HepG2 (cell line): ENCODE results near the gene HES7. TPM values are rescaled to one million over a fixed set of nuclear protein-coding genes. Genes with fewer than 3 reads are reported as not detected.

Experiments used
- ATAD3A ChIP-seq: sonication (generic); formaldehyde crosslinking; IDR thresholded peaks from 2 replicates; pipeline ENCODE4 v1.4.0; 2020; ENCODE audit warnings: missing genetic modification reagents
- CC2D1A ChIP-seq: sonication (generic); formaldehyde crosslinking; IDR thresholded peaks from 2 replicates; pipeline ENCODE4 v1.8.1; 2023; ENCODE audit warnings: mild to moderate bottlenecking, missing genetic modification reagents
- ETV5 ChIP-seq: IDR thresholded peaks from 2 replicates; pipeline ENCODE4 v1.6.1; 2018; ENCODE audit warnings: missing biosample characterization, missing genetic modification reagents, inconsistent platforms, borderline replicate concordance
- KDM2A ChIP-seq: sonication (generic); formaldehyde crosslinking; IDR thresholded peaks from 2 replicates; pipeline ENCODE4 v1.4.0; 2020; ENCODE audit warnings: low read depth, missing genetic modification reagents, borderline replicate concordance
- KLF12 ChIP-seq: sonication (generic); formaldehyde crosslinking; IDR thresholded peaks from 2 replicates; pipeline ENCODE4 v1.4.0; 2020; ENCODE audit warnings: missing genetic modification reagents, borderline replicate concordance
- LCORL ChIP-seq, 2 experiments: fragments of 450-650 bp in 1 of 2; sonication (generic) in 1 of 2; formaldehyde crosslinking in 1 of 2; IDR thresholded peaks; 2 replicates each; pipeline versions ENCODE4 v1.5.0 to v1.6.1; 2017 to 2020; ENCODE audit warnings: antibody characterized with exemption in 1 of 2, missing genetic modification reagents in 1 of 2
- MZF1 ChIP-seq: sonication (generic); formaldehyde crosslinking; IDR thresholded peaks from 2 replicates; pipeline ENCODE4 v1.8.1; 2023; ENCODE audit warnings: mild to moderate bottlenecking, missing genetic modification reagents, borderline replicate concordance
- NAIF1 ChIP-seq: sonication (generic); formaldehyde crosslinking; IDR thresholded peaks from 2 replicates; pipeline ENCODE4 v1.5.0; 2020; ENCODE audit warnings: mild to moderate bottlenecking, missing genetic modification reagents, borderline replicate concordance
- PAWR ChIP-seq: sonication (generic); formaldehyde crosslinking; IDR thresholded peaks from 2 replicates; pipeline ENCODE4 v1.4.0; 2020; ENCODE audit warnings: missing genetic modification reagents, mild to moderate bottlenecking, borderline replicate concordance
- POLR2A ChIP-seq, 2 experiments: IDR thresholded peaks; 2 replicates each; pipeline ENCODE4 v1.6.1; 2011; ENCODE audit warnings: low read depth in 2 of 2, low read length in 2 of 2, mild to moderate bottlenecking in 1 of 2, moderate library complexity in 1 of 2; ENCODE audit not compliant: insufficient read depth in 1 of 2
- SOX13 ChIP-seq, 3 experiments: fragments of 450-650 bp in 1 of 3; sonication (generic) in 1 of 3; formaldehyde crosslinking in 1 of 3; IDR thresholded peaks in 2 of 3; conservative IDR thresholded peaks in 1 of 3; 2 replicates each; pipeline versions ENCODE4 v1.5.0 to v1.6.1; 2016 to 2020; ENCODE audit warnings: antibody characterized with exemption in 1 of 3, mild to moderate bottlenecking in 1 of 3, missing compliant biosample characterization in 1 of 3, missing genetic modification reagents in 1 of 3, moderate library complexity in 1 of 3
- SP1 ChIP-seq, 2 experiments: fragments of 450-650 bp in 1 of 2; sonication (generic) in 1 of 2; formaldehyde crosslinking in 1 of 2; IDR thresholded peaks; 2 replicates each; pipeline versions ENCODE4 v1.4.0 to v1.6.1; 2016 to 2020; ENCODE audit warnings: missing genetic modification reagents in 1 of 2
- SP2 ChIP-seq: sonication (generic); formaldehyde crosslinking; IDR thresholded peaks from 2 replicates; pipeline ENCODE4 v1.5.1; 2020; ENCODE audit warnings: mild to moderate bottlenecking, missing genetic modification reagents
- SPEN ChIP-seq: sonication (generic); formaldehyde crosslinking; IDR thresholded peaks from 2 replicates; pipeline ENCODE4 v1.5.1; 2020; ENCODE audit warnings: low read depth, mild to moderate bottlenecking, missing genetic modification reagents
- TARDBP ChIP-seq: sonication (generic); formaldehyde crosslinking; IDR thresholded peaks from 2 replicates; pipeline ENCODE4 v1.8.0; 2022; ENCODE audit warnings: mild to moderate bottlenecking, missing genetic modification reagents
- ZFX ChIP-seq: sonication (generic); formaldehyde crosslinking; IDR thresholded peaks from 2 replicates; pipeline ENCODE4 v1.4.0; 2020; ENCODE audit warnings: mild to moderate bottlenecking, low read depth, missing genetic modification reagents, moderate library complexity
- ZNF709 ChIP-seq: sonication (generic); formaldehyde crosslinking; IDR thresholded peaks from 2 replicates; pipeline ENCODE4 v1.5.0; 2020; ENCODE audit warnings: mild to moderate bottlenecking, missing genetic modification reagents
- ZNF780A ChIP-seq: sonication (generic); formaldehyde crosslinking; IDR thresholded peaks from 2 replicates; pipeline ENCODE4 v1.8.0; 2022; ENCODE audit warnings: mild to moderate bottlenecking, missing genetic modification reagents, moderate library complexity
- ZSCAN30 ChIP-seq: sonication (generic); formaldehyde crosslinking; IDR thresholded peaks from 2 replicates; pipeline ENCODE4 v1.5.0; 2020; ENCODE audit warnings: mild to moderate bottlenecking, missing genetic modification reagents
- ZSCAN31 ChIP-seq: sonication (generic); formaldehyde crosslinking; IDR thresholded peaks from 2 replicates; pipeline ENCODE4 v1.5.0; 2020; ENCODE audit warnings: low read depth, mild to moderate bottlenecking, missing genetic modification reagents
- polyA plus RNA-seq, 8 experiments: library from polyadenylated mRNA; depleted of rRNA in 3 of 8; stranded (reverse) in 7 of 8; unstranded in 1 of 8; fragments of >200 nt; fragmentation: Illumina TruSeq in 4 of 8; extraction: Trizol in 4 of 8; gene quantifications; 2 replicates each; pipeline versions ENCODE4 v1.2.1 to v1.2.3, GENCODE V29; 2011 to 2016; ENCODE audit warnings: low read depth in 4 of 8, missing spikeins in 1 of 8, mixed read lengths in 1 of 8; ENCODE audit not compliant: insufficient read depth in 1 of 8
- total RNA-seq, 5 experiments: library from RNA; depleted of rRNA; stranded (reverse); fragments of >200 nt; fragmentation: Illumina TruSeq; extraction: Trizol; gene quantifications; 2 replicates each; pipeline ENCODE4 v1.2.3, GENCODE V29; 2016; ENCODE audit warnings: low read depth in 1 of 5
- TF ChIP-seq, protein P1 (sequence below): sonication (generic); formaldehyde crosslinking; IDR thresholded peaks from 2 replicates; pipeline ENCODE4 v1.9.0; 2022; ENCODE audit warnings: missing genetic modification reagents, mild to moderate bottlenecking, borderline replicate concordance
- TF ChIP-seq, protein P2 (sequence below): sonication (generic); formaldehyde crosslinking; IDR thresholded peaks from 2 replicates; pipeline ENCODE4 v1.5.1; 2020; ENCODE audit warnings: mild to moderate bottlenecking, missing genetic modification reagents
- TF ChIP-seq, protein P3 (sequence below): sonication (generic); formaldehyde crosslinking; IDR thresholded peaks from 2 replicates; pipeline ENCODE4 v1.8.0; 2022; ENCODE audit warnings: mild to moderate bottlenecking, missing genetic modification reagents, moderate library complexity

HES7 gene
- total and polyA plus RNA-seq, 2 of the 13 experiments (the other 11 are each of a cell fraction or from before 2014, with no cell fraction given), result not detected

DNA sequence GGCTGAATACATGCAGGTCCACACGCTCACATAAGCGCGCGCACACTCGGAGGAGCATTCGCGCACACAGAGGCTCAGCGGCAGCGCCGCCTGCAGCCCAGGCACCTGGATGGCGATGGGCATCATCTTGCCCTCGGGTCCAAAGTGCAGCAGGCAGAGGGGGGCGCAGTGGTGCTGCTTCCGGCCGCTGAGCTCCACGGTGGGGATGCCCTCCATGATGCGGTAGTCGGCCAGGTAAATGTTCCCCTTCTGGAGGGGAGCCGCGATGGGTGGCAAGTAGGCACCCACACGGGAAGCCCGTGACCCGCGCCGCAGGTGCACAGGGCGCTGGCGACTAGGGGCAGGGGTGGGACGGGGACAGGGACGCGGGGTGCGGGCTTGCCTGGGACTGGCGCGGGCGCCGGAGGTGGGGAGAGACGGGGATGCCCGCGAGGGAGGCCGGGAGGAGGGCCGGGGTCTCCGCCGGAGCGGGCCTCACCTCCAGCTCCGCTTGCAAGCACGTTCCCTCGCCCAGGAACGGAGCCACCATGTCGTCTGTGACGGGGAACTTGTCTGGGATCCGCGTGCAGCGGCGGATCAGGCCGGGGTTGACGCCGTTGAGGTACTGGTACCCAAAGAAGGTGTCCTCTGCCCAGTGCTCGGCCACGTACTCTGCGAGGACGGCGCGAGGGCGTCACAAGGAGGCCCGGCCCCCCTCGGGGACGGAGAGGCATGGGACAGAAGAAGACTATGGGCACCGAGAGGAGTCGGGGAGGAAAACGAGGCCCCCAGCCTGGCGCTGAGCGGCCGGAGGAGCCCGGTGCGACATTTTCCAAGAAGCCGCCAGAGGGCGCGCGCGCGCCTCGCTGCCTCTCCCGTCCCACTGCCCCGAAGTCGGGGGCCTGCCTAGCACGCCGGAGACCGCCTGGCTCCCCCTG lies 44.4 kb downstream of the HES7 start (continued):
- peak; percentile 61 for TF ChIP-seq ZSCAN31
- no peak for TF ChIP-seq LCORL (IDR thresholded peaks at IDR 0.05)
- TF ChIP-seq LCORL (CRISPR knock-in tag; IDR thresholded peaks at IDR 0.05), result no peak; the same call in 1 of the 2 replicates
- TF ChIP-seq POLR2A (IDR thresholded peaks at IDR 0.05; ENCODE audit: insufficient read depth in 1 of 2, low read depth in 2 of 2, low read length in 2 of 2), result no peak
- TF ChIP-seq ZNF709 (CRISPR knock-in tag), result no peak
- no peak for TF ChIP-seq SP1 (IDR thresholded peaks at IDR 0.05)
- 0 out of 2 replicates have a peak, but pooled peaks have one; percentile 8 for TF ChIP-seq SP1 (CRISPR knock-in tag; IDR thresholded peaks at IDR 0.05)
- TF ChIP-seq ATAD3A (CRISPR knock-in tag), result no peak
- TF ChIP-seq, protein P1, sequence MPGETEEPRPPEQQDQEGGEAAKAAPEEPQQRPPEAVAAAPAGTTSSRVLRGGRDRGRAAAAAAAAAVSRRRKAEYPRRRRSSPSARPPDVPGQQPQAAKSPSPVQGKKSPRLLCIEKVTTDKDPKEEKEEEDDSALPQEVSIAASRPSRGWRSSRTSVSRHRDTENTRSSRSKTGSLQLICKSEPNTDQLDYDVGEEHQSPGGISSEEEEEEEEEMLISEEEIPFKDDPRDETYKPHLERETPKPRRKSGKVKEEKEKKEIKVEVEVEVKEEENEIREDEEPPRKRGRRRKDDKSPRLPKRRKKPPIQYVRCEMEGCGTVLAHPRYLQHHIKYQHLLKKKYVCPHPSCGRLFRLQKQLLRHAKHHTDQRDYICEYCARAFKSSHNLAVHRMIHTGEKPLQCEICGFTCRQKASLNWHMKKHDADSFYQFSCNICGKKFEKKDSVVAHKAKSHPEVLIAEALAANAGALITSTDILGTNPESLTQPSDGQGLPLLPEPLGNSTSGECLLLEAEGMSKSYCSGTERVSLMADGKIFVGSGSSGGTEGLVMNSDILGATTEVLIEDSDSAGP, result peak; percentile 24
- TF ChIP-seq PAWR (CRISPR knock-in tag), result no peak
- no peak for TF ChIP-seq SOX13 (IDR thresholded peaks at IDR 0.05)
- peak in 1 of 2 experiments; percentile 8; a peak in 1 of 4 replicates for TF ChIP-seq SOX13 (CRISPR knock-in tag; conservative IDR thresholded peaks at IDR 0.05 in 1 of 2, IDR thresholded peaks at IDR 0.05 in 1 of 2)
- peak; percentile 44; the same call in 1 of the 2 replicates for TF ChIP-seq ZFX
- TF ChIP-seq ETV5 (CRISPR knock-in tag), result peak; percentile 94
- no peak for TF ChIP-seq KLF12 (CRISPR knock-in tag)
- TF ChIP-seq MZF1 (CRISPR knock-in tag), result no peak
- TF ChIP-seq NAIF1 (CRISPR knock-in tag), result no peak
- TF ChIP-seq SP2 (CRISPR knock-in tag), result no peak
- 0 out of 2 replicates have a peak, but pooled peaks have one; percentile 26 for TF ChIP-seq ZNF780A (CRISPR knock-in tag)
- no peak for TF ChIP-seq TARDBP (CRISPR knock-in tag)
- TF ChIP-seq ZSCAN30 (CRISPR knock-in tag), result no peak
- no peak for TF ChIP-seq CC2D1A (CRISPR knock-in tag)
- TF ChIP-seq KDM2A (CRISPR knock-in tag), result peak; percentile 21
- TF ChIP-seq, protein P2, sequence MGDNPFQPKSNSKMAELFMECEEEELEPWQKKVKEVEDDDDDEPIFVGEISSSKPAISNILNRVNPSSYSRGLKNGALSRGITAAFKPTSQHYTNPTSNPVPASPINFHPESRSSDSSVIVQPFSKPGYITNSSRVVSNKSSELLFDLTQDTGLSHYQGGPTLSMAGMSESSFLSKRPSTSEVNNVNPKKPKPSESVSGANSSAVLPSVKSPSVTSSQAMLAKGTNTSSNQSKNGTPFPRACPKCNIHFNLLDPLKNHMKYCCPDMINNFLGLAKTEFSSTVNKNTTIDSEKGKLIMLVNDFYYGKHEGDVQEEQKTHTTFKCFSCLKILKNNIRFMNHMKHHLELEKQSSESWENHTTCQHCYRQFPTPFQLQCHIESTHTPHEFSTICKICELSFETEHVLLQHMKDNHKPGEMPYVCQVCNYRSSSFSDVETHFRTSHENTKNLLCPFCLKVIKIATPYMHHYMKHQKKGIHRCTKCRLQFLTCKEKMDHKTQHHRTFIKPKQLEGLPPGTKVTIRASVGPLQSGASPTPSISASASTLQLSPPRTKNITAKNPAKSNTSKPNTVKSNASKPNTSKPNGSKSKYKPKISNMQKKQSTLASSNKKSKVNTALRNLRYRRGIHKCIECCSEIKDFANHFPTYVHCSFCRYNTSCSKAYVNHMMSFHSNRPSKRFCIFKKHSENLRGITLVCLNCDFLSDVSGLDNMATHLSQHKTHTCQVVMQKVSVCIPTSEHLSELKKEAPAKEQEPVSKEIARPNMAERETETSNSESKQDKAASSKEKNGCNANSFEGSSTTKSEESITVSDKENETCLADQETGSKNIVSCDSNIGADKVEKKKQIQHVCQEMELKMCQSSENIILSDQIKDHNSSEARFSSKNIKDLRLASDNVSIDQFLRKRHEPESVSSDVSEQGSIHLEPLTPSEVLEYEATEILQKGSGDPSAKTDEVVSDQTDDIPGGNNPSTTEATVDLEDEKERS (CRISPR knock-in tag), result no peak
- TF ChIP-seq, protein P3, sequence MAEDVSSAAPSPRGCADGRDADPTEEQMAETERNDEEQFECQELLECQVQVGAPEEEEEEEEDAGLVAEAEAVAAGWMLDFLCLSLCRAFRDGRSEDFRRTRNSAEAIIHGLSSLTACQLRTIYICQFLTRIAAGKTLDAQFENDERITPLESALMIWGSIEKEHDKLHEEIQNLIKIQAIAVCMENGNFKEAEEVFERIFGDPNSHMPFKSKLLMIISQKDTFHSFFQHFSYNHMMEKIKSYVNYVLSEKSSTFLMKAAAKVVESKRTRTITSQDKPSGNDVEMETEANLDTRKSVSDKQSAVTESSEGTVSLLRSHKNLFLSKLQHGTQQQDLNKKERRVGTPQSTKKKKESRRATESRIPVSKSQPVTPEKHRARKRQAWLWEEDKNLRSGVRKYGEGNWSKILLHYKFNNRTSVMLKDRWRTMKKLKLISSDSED, result no peak
- no peak for TF ChIP-seq SPEN (CRISPR knock-in tag)
